Urothelium cell line (cell line): ENCODE measurements around the gene IFNL1.
"Not testable (repeated sequence)": the region's sequence is repeated elsewhere in the genome, so short reads cannot be mapped to it uniquely, and the experiment has no call there.

Experiments
- DNase-seq: peaks from one replicate; pipeline ENCODE4 v3.0.0; 2011; ENCODE audit warnings: low spot score, mixed read lengths
- FAIRE-seq: peaks from 2 replicates; lab custom pipeline; 2011; peaks lifted over from hg19 to GRCh38; lab: Jason Lieb, UNC

Gene IFNL1

DNA sequence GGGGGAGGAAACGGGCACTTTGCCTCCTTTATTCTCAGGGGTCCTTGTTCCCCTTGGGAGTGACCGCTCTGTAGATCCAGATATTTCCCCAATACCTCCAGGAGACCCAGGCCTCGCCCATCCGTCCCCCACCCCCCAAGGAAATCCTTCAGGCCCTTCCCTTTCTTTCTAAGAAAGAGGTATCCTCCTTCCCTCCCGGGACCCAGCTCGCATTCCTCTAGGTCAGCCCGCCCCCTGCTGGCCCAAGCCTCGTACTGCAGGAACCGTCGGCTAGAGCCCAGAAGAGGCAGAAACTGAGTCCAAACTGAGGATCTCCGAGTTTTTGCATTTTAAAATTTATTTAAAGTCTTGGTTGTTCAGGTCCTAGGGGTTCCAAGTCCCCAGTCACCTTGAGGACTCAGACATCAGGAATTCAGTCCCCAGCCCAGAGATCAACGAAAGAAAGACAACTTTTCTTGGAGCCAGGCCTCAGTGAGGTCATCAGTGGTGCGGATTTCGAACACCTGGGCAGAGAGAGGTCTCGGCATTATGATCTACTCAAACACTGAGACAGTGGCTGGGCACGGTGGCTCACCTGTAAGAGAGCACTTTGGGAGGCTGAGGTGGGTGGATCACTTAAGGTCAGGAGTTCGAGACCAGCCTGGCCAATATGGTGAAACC, 32.0 kb downstream of the IFNL1 start:
- FAIRE-seq: no peak
- DNase-seq: peak; percentile 81

DNA sequence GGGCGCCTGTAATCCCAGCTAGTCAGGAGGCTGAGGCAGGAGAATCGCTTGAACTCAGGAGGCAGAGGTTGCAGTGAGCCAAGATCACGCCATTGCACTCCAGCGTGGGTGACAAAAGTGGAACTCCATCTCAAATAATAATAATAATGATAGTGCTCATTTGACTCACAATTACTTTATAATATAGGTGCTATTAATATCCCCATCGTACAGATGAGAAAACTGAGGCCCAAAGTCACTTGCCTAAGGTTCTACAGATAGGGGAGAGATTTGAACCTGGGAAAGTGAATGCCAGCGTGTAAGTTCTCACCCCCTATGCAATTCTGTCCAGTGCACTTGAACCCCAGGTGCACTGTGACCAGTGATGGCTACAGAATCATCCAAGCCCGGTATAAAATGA, 33.7 kb downstream of the IFNL1 start:
- no peak for DNase-seq
- FAIRE-seq: no peak

DNA sequence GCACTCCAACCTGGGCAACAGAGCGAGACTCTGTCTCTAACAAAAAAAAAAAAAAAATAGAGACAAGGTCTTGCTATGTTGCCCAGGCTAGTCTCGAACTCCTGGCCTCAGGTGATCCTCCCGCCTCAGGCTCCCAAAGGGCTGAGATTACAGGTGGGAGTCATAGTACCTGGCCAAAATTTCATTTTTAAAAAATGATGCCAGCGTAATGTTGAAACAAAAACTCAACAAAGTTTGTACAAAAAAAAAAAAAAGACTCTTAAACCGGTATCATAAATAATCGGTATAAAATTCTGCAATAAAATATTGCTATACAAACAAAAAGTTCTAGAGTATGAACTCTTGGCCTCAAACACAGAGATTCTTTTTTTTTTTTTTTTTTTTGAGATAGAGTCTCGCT, 36.1 kb downstream of the IFNL1 start:
- DNase-seq: no peak
- no peak for FAIRE-seq

DNA sequence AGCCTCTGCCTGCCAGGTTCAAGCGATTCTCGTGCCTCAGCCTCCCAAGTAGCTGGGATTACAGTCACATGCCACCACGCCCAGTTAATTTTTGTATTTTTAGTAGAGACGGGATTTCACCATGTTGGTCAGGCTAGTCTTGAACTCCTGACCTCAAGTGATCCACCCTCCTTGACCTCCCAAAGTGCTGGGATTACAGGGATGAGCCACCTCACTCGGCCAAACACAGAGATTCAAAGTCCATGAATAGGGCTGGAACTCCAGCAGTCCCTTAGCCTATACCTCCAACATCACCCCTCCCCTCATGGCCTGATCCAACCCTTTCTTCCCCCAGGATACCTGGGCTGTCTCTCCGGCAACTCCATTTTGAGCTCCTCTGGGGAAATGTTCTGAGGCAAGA, 36.5 kb downstream of the IFNL1 start:
- not testable (repeated sequence) for FAIRE-seq

DNA sequence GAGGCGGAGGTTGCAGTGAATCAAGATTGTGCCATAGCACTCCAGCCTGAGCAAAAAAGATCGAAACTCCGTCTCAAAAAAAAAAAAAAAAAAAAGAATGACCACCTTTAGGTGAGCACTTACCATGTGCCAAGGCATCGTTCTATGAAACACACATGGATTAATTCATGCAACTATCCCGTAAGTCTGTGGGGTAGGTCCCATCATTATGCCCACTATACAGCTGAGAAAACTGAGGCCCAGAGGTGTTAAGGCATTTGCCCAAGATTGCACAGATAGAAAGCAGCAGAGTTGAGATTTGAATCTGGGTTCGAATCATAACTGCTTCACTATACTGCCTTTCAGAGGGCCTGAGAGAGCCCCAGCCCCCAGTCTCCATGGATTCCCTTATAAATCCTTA, 37.3 kb downstream of the IFNL1 start:
- FAIRE-seq (no peak), DNase-seq (no peak)

More for the DNA sequence above, 36.5 kb downstream of the IFNL1 start:
- not testable (repeated sequence) for DNase-seq

DNA sequence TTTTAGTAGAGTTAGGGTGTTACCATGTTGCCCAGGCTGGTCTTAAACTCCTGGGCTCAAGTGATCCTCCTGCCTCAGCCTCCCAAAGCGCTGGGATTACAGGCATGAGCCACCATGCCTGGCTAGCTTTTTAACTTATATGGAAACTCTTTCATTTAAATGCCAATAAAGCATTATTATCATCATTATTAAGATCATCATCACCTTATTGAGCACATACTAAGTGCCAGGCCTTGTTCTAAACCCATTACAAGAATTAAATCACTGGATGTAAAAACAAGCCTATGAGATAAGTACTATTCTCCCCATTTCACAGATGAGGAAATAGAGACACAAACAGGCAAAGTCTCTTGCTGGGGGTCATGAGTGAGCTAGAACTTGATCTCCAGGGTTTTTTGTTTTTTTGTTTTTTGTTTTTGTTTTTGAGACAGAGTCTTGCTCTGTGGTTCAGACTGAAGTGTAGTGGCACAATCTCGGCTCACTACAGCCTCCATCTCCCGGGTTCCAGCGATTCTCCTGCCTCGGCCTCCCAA, 38.3 kb downstream of the IFNL1 start:
- DNase-seq (no peak), FAIRE-seq (no peak)

DNA sequence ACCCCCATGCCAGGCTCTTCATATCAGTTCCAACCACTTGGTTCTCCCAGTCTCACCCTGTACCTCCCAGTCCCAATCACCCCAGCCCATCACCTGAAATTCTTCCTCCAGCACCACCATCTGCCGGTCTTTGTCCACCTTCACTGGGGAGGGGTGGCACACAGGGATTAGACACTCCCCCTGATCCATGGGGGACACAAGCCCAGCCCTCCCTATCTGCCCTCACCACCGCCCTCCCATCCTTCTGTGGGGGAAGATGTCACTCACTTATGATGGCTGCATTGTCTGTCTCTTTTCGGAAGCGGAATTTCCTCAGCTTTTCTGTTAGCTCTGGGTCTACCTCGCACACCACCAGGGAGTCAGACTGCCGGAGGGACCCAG, 39.0 kb downstream of the IFNL1 start:
- FAIRE-seq (no peak), DNase-seq (no peak)

DNA sequence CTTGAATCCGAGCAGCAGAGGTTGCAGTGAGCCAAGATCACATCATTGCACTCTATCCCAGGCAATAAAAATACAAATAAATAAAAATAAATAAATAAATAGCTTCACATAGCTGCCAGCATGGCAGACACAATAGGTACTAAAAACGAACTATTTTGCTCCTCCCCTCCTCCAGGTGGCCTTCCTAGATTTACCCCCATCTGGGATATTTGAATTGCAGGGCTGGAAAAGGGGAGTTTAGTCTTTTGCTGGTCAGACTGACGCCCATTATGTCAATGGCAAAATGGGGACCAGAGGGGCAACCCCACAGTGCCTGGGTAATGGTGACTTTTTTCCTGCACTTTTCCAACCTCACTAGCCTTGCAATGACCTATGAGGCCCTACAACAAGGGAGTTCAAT, 40.3 kb downstream of the IFNL1 start:
- no peak for FAIRE-seq

DNA sequence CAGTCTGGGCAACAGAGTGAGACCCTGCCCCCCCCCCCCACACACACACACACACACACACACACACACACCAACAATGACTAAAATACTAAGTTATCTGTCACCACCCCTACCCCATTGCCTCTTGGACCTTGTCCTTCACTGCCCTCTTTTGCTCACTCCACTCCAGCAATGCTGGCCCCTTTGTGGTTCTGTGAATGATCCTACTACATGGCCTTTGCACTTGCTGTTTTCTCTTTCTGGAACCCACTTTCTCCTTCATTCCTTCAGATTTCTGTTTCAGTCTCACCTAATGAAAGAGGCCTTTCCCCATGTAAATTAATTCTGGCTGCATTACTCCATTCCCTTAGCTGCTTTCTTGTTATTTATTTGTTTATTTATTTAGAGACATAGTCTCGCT, 43.5 kb downstream of the IFNL1 start:
- FAIRE-seq: peak; percentile 74
- no peak for DNase-seq

More for the DNA sequence above, 40.3 kb downstream of the IFNL1 start:
- DNase-seq: no peak

DNA sequence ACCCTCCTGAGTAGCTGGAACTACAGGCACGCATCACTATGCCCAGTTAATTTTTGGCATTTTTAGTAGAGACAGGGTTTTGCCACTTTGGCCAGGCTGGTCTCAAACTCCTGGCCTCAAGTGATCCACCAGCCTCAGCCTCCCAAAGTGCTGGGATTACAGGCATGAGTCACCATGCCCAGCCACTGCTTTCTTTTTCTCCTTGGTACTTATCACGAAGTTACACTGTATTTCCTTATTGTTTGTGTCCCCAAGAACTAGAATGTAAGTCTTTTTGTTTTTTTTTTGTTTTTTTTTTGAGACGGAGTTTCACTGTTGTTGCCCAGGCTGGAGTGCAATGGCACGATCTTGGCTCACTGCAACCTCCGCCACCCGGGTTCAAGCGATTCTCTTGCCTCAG, 43.9 kb downstream of the IFNL1 start:
- DNase-seq, FAIRE-seq: not testable (repeated sequence)

DNA sequence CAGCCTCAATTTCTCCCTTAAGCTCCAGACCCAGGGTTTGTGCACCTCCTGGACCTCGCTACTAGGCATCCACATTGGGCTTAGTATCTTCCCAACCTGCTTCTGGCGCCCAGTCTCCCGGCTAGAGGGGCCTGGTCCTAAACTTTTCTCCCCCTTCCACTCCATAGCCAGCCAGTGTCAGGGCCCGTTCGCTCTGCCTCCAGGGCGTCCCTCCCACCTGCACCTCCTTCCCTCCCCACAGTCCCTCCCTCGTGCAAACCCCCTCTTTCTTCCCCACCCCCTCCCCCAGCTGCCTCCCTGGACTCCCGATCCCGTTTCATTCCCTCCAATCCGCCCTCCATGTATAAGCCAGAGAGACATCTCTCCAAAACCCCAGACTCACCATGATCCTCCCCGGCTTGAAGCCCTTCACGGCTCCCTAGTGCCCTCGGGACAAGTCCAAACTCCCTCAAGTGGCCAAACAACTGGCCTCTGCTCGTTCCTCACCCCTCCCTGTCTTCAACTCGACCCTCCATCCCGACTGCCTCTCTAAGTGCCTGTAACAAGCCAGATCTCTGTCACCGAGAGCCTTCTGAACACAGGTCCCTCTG, 45.0 kb downstream of the IFNL1 start:
- no peak for DNase-seq
- no peak for FAIRE-seq

DNA sequence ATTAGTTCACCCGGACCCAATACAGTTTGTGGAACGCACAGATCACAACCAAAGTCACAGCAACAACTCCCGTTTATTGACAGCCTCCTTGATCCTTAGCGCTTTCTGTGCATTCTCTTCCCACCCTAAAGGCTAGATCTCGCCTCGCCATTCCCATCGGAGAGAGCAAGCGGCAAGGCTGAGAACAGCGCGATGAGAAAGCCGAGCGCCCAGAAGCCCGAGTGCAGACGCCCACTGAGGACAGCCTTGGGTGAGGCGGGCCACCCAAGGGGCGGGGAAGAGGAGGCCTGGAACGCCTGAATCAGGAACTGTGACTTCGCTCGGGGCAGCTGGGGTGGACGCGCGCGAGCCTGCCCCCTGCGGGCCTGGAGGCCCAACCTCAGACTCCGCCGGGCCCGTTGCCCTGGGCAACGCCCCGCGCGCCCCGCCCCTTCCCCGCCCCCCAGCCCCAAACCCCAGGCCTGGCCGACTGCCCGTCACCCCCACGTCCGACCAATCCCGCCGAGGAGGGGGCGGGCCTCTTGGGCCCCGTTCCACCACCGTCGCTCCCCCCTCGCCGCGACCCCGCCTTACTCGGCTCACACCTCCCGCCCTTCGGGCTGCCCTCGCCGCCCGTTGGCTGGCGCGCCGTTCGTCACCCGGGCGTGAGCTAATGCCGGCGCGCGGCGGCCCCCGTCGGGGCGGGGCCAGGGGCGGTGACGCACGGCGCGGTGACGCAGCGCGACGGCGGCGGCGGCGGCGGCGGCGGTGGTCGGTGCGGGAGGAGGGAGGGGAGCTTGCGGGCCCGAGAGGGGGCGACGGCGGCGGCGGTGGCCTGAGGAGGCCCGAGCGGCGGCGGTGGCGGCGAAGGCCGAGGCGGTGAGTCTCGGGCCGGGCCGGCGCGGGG, 45.8 kb downstream of the IFNL1 start, which contains the start of gene SAMD4B:
TSS of gene SAMD4B (plus strand) at position 703 of the 886 bp plus-strand sequence. CDS start 14,473 bp downstream, outside the sequence.
- FAIRE-seq (peak; percentile 96), DNase-seq (peak; percentile 99)

DNA sequence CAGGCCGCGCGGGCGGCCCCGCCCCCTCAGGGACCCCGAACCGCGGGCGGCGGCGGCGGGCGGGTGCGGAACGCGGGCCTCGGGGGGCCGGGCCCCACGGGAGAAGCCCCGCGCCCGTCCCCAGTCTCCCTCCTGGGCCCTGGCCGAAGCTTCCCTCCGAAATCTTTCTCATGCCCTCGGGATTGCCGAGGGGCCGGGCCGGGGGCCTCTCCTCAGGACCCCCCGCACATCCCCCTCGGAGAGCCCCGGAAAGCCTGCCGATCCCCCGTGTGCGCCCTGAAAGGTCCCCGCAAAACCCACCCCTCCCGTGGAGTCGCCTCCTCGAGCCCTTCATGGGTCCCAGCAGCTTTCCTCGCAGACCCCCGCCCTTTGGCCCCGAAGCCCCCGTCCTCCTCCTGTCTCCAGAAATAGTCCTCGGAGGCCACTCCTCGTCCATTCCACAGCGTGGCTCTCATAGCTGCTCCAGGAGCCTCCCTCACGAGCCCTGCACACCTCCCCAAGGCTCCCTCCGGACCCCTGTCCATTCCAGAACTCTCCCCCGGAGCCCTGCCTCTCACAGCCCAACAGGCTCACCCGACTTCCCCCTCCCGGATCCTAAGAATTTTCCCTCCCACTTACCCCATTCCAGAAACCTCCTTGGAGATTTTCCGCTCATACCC, 46.6 kb downstream of the IFNL1 start:
- no peak for FAIRE-seq
- DNase-seq: no peak

DNA sequence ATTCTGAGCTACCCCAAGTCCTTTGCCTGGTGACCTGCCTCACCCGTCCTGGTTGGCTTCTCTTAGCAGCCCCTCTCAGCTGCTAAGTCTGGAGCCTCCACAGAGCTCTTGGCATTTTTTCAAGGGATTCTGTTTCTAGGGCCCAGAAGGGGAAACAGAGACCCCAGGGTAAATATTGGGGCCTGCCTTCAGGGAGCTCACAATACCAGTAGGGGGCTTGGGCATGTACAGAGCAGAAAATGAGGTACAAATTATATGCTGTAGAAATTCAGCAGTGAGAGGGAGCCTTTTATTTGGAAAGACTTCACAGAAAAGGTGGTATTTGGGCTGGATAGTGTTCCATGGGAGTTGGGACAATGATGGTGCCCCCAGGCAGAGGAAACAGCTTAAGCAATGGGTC, 49.7 kb downstream of the IFNL1 start:
- FAIRE-seq (no peak), DNase-seq (no peak)

DNA sequence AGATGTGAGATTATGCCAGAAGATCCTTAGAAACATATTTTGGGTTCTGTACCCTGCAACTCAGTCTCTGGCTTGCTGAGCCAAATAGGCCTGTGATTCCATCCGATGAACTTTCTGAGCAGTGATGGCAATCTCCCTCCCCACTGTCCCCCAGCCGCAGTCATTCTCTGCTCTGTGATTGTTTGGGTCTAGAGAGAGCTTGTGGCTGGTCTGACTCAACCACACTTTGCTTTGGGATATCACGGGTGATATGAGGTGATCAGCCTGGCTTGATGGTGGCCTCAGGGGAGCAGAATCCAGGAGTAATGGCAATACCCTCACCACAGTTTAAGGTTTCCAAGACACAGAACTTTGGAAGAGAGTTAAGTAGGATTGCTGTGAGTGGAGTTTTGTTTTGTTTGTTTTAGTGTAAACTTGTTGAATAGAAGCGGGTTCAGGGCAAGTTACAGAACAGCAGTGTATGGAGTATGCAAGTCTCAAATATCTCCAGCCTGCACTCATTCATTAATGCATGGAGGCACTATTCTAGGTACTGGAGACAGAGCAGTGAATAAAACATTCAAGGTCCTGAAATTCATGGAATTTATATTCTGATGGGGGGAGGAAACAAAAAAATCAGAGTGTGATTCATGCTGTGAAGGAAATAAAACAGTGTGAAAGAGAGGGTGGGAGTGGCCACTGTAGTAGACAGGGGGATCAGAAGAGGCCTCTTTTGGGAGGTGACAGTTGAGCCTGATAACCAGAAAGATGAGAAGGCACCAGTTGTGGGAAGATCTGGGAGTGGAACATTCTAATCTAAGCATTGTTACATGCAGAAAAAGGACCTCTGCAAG, 51.3 kb downstream of the IFNL1 start:
- DNase-seq (no peak), FAIRE-seq (no peak)
